GM12875 (cell line): ENCODE results near the gene EPHA3.

Experiments
- H3K4me3 ChIP-seq: one replicate; pipeline ENCODE4 v1.5.1; 2011; ENCODE audit warnings: low read depth, low read length, control low read depth
- CTCF ChIP-seq: IDR thresholded peaks from 2 replicates; pipeline ENCODE4 v1.5.1; 2011; ENCODE audit warnings: low read depth, mild to moderate bottlenecking, control low read depth, inconsistent platforms, low read length, moderate library complexity, borderline replicate concordance; ENCODE audit not compliant: insufficient read depth

Gene EPHA3

GRCh38 chr3:89139870-89140269 lies 32.4 kb downstream of the EPHA3 start:
- no peak overlapping the region for H3K4me3 ChIP-seq
- no peak for TF ChIP-seq CTCF

GRCh38 chr3:89144080-89144479 lies 36.7 kb downstream of the EPHA3 start:
- H3K4me3 ChIP-seq, result no peak overlapping the region
- TF ChIP-seq CTCF, result no peak

GRCh38 chr3:89145995-89146394 lies 38.6 kb downstream of the EPHA3 start:
- TF ChIP-seq CTCF, result no peak
- H3K4me3 ChIP-seq, result no peak overlapping the region

GRCh38 chr3:89154416-89154815 lies 47.0 kb downstream of the EPHA3 start:
- no peak overlapping the region for H3K4me3 ChIP-seq

GRCh38 chr3:89155811-89156210 lies 48.4 kb downstream of the EPHA3 start:
- TF ChIP-seq CTCF, result no peak
- no peak overlapping the region for H3K4me3 ChIP-seq

More at GRCh38 chr3:89154416-89154815, 47.0 kb downstream of the EPHA3 start:
- TF ChIP-seq CTCF, result no peak

- no peak for TF ChIP-seq CTCF
- H3K4me3 ChIP-seq, result no peak overlapping the region
These were observed 50.2 kb downstream of the EPHA3 start for GRCh38 chr3:89157575-89157974.

GRCh38 chr3:89159605-89160004 lies 52.2 kb downstream of the EPHA3 start:
- H3K4me3 ChIP-seq, result no peak overlapping the region

More at GRCh38 chr3:89159605-89160004, 52.2 kb downstream of the EPHA3 start:
- no peak for TF ChIP-seq CTCF
